ENCODE measurements around the gene OPCML.

DNA sequence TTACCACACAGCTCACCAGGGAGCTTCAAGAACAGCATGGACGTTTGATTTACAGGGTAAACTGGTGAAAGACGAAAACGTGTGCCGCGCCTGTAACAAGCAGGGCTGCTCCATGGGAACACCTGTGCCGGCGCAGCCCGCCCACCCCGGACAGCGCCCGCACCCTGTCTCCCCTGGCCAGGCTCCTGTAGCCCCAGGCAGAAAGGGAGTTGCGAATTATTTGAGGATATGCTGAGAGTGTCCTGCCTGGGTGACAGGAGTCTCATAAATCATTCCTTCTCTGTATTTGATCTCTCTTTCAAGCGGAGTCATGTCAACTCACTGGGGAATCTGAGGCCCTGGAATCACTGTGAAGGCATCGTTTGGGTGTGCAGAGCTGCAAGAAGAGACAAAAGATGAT, 804.3 kb downstream of the OPCML start:
- TF ChIP-seq, protein P1, sequence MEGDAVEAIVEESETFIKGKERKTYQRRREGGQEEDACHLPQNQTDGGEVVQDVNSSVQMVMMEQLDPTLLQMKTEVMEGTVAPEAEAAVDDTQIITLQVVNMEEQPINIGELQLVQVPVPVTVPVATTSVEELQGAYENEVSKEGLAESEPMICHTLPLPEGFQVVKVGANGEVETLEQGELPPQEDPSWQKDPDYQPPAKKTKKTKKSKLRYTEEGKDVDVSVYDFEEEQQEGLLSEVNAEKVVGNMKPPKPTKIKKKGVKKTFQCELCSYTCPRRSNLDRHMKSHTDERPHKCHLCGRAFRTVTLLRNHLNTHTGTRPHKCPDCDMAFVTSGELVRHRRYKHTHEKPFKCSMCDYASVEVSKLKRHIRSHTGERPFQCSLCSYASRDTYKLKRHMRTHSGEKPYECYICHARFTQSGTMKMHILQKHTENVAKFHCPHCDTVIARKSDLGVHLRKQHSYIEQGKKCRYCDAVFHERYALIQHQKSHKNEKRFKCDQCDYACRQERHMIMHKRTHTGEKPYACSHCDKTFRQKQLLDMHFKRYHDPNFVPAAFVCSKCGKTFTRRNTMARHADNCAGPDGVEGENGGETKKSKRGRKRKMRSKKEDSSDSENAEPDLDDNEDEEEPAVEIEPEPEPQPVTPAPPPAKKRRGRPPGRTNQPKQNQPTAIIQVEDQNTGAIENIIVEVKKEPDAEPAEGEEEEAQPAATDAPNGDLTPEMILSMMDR (conservative IDR thresholded peaks at IDR 0.05; ENCODE audit: low read depth, low read length), result no peak
- no peak for TF ChIP-seq EZH2 (IDR thresholded peaks at IDR 0.05; ENCODE audit: borderline replicate concordance, low read depth, low read length, poor library complexity, severe bottlenecking)

All from A673 (cell line).